ENCODE data around the gene HINT3.

GRCh38 chr6:126007800-126008199 lies 51.2 kb downstream of the HINT3 start:
- TF ChIP-seq EZH2 (IDR thresholded peaks at IDR 0.05; ENCODE audit: low read depth, unreplicated experiment), result no peak
- TF ChIP-seq CTCF (conservative IDR thresholded peaks at IDR 0.05; ENCODE audit: low read depth in 2 of 2), result no peak
- TF ChIP-seq JUNB (IDR thresholded peaks at IDR 0.05; ENCODE audit: unreplicated experiment), result no peak
- TF ChIP-seq POLR2AphosphoS5 (IDR thresholded peaks at IDR 0.05; ENCODE audit: low read depth), result no peak

Measured in GM23338 (cell line).